Superior temporal gyrus (tissue), 1 donor: ENCODE data around the gene CDYL2.
"Not testable (repeated sequence)": the region's sequence is repeated elsewhere in the genome, so short reads cannot be mapped to it uniquely, and the experiment has no call there.

Experiments
- DNase-seq: peaks from one replicate; pipeline ENCODE4 v3.0.0-alpha.2; 2016; ENCODE audit errors: extremely low spot score

CDYL2 gene

DNA sequence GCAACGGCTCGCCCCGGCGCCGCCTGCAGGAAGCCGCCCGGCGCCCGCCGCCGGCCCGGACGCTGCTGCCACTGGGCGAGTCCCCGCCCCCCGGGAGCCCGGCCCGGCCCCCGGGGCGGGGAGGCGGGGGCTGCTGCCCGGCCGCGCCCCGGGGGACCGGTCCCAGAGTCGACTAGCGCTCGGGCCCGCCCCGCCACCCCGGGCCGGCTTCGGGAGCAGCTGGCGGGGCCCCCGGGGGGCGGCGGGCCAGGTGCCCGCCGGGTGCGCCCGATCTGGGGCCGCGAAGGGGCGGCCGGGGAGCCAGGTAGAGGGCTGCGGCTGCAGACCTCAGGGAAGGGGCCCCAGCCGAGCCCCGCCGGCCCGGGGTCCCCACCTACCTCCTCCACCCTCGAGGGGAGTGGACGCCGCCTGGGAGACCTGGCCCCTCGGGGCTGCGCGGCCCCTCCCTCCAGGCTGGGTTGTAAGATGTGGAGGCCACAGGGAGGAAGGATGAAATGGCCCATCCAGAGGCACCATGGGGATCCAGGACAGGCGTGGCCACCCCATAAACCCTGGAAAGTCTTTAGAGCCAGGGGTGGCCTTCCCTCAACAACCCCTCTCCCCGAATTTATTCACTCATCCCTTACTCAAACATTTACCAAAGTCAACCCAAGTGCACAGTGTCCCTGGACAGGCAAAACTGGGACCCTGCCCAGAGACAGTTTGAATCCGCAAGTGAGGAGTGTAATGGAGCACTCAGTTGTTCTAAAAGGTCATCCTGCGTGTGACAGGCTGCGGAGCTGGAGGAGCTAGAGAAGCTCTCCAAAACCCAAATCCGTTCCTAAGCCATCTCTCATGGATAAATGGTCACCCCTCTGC, at the start of gene CDYL2:
Gene CDYL2, minus strand, starts transcription at position 73 of the 858 bp plus-strand sequence. CDS start 425 bp downstream, outside the sequence.
- no peak for DNase-seq

DNA sequence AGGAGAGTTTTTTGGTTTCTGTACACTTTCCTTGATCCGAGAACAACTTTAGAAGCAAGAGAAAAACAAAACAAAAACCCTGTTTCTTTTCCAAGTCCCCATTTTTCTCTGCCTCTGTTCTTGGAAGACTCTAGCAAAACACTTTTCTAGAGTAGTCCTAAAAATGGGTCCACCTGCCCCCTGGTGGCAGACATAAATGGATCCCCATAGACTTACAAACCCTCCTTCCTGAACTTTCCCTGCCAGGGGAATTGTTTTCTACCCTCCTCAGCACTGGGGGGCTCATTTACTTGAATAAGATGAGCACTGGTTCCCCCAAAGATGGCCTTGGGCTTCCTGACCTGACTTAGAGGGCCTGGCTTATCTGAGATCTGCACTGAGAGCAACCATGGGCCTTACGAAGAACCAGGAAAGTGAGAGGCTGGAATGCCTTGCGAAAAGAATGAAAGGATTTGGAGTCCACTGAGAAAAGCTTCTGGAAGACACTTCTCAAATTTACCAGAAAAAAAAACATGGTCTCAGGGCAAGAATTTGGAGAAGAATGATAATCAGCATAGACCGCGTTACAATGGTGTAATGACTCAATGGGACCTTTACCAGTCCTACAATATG, 48.0 kb upstream of the CDYL2 start:
- no peak for DNase-seq

DNA sequence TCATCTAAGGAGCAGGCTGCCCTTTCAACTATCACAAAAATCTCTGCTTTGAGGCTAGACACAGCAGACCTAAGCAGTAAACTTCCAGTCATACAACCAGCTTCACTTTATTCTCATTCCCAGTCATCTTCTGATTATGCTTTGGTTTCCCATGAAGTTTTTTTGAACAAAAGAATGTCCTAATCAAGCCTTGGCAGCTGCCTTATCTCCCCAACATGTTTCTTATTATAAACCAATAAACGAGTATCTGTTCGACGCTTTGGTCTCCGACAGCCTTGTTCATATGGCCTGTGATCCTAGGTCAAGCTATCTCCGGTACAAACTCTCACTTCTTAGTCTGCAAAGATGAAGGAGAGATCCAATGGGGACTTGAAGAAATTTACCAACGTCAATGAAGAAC, 47.4 kb upstream of the CDYL2 start:
- no peak for DNase-seq

- DNase-seq, result no peak
Observed at GRCh38 chr16:80850757-80851156, 46.4 kb upstream of the CDYL2 start.

GRCh38 chr16:80848862-80849261, 44.5 kb upstream of the CDYL2 start:
- DNase-seq, result no peak

DNA sequence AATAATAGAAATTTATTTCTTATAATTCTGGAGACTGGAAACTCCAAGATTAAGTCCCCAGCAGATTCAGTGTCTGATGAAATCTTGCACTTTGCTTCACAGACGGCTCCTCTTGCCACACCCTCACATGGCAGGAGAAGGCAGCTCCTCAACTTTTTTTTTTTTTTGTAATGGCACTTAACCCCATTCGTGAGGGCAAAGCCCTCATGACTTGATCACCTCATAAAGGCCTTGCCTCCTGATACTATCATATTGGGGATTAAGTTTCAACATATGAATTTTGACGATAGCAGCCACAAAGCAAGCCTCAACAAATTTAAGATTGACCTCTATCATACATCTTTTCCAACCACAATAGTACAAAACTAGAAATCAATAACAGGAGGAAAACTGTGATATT, 42.3 kb upstream of the CDYL2 start:
- DNase-seq, result no peak

- no peak for DNase-seq
Observed at GRCh38 chr16:80846275-80846674, 41.9 kb upstream of the CDYL2 start.

DNA sequence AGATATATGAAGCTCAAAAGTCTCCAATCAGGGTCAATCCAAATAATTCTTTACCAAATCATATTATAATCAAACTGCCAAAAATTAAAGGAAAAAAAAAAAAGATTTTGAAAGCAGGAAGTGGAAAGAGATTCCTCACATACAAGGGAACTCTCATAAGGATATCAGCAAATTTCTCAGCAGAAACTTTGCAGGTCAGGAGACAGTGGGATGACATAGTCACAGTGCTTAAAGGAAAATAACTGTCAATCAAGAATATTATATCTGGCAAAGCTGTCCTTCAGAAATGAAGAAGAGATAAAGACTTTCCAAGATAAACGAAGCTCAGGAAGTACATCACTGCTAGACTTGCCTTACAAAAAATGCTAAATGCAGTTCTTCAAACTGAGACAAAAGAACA, 40.0 kb upstream of the CDYL2 start:
- no peak for DNase-seq

DNA sequence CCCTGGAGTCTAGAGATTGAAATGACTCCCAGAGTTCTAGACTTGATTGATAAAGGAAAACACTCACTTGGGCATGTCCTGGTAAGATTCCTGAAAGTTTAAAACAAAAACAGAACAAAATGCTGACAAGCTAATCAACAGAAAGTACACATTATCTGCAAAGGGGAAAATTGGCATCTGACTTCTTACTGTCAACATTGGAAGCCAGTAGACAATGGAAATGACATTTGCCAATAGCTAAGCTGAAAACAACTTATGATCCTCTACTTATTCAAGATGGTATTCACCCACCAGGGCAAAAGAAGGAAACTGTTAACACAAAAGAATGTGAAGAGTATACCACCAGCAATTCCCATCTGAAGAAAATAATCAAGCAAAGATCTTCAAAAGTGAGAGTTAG, 36.8 kb upstream of the CDYL2 start:
- DNase-seq, result no peak

GRCh38 chr16:80837533-80838147, 33.2 kb upstream of the CDYL2 start:
- no peak for DNase-seq

DNA sequence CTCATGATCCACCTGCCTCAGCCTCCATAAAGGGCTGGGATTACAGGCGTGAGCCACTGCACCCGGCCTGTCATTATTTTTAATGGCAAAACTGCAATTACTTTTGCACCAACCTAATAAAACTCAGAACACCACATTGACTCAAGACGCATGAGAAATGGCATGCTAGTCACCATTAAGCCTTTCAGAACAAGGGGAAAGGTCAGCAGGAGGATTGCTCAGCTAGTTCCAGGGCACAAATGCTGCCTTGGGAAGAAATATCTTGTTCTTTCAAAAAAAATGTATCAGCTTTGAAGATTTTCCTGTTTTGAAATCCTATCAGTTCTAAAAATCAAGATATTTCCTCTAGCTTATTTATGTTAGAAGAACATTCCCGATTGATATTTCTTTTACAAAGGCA, 32.4 kb upstream of the CDYL2 start:
- DNase-seq, result no peak

- no peak for DNase-seq
Observed at GRCh38 chr16:80836202-80836601, 31.8 kb upstream of the CDYL2 start.

- DNase-seq, result no peak
Observed at GRCh38 chr16:80831039-80831438, 26.6 kb upstream of the CDYL2 start.

DNA sequence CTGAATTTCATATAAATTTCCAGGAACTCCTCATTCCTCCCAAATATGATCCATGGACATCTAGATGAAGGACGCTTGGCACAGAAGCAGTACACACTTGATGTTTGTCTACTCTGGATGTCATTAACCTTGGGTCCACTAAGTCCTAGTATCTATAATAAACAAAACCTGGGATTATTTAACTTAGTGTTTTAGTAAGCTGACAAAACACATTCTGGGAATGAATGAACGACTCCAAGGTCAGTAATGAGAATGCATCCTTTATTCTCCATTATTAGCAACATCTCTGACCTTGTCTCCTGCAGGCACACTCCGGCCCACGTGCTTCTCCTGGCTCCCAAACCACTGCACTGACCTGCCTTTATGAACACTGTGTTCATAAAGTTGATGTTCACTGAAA, 24.1 kb upstream of the CDYL2 start:
- no peak for DNase-seq

DNA sequence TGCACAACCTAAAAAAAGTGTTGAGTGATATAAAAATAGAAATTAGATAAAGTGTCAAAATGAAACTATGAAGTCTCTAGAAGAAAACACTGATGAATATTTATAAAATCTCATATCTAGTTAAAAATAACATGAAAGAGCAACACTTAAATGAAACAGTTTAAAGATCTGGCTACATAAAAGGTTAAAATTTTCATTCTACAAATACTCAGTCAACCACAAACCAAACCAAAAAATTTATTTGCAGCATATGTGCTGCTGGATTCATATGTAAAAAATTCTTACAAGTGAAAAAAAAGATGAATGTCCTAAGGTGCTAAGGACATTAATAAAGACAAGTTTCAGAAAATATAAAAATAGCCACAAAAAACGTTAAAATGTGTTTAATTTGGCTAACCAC, 22.6 kb upstream of the CDYL2 start:
- DNase-seq, result no peak

GRCh38 chr16:80825365-80825758, 21.0 kb upstream of the CDYL2 start:
- DNase-seq, result no peak

- peak; percentile 35 for DNase-seq
Observed at GRCh38 chr16:80824623-80825364, 20.4 kb upstream of the CDYL2 start.

- no peak for DNase-seq
Observed at GRCh38 chr16:80819988-80820387, 15.6 kb upstream of the CDYL2 start.

- peak; percentile 31 for DNase-seq
Observed at GRCh38 chr16:80816356-80816755, 12.0 kb upstream of the CDYL2 start.

- DNase-seq, result not testable (repeated sequence)
Observed at GRCh38 chr16:80815278-80815677, 10.9 kb upstream of the CDYL2 start.

DNA sequence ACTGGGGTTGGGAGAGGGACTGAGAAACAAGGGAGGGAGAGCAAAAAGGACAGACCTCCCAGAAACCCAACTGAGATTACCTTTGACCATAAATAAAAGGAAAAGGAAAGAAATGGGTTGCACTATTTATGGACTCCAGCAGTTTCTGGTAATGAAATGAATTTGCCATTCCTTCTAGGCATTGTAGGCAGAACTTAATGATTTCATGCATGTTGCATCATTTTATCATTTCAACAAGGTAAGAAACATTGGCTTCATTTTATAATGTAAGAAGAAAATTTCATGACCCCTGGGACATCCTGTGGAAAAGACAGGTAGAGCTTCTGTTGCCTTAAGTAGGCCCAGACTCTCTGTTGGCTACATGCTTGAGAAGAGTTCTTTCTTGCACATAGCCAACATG, 8.2 kb upstream of the CDYL2 start:
- DNase-seq, result no peak

- DNase-seq, result no peak
Observed at GRCh38 chr16:80809366-80809765, 5.0 kb upstream of the CDYL2 start.
